Hematopoietic multipotent progenitor cell treated with erythropoietin and hydrocortisone succinate and interleukin-3 and kit ligand, for 6 days (in vitro differentiated cells): ENCODE data around the gene DOK1.
"Not testable (repeated sequence)": the region's sequence is repeated elsewhere in the genome, so short reads cannot be mapped to it uniquely, and the experiment has no call there.

Experiments
- DNase-seq: peaks from one replicate; pipeline ENCODE4 v3.0.0-alpha.2; 2015

Gene DOK1

DNA sequence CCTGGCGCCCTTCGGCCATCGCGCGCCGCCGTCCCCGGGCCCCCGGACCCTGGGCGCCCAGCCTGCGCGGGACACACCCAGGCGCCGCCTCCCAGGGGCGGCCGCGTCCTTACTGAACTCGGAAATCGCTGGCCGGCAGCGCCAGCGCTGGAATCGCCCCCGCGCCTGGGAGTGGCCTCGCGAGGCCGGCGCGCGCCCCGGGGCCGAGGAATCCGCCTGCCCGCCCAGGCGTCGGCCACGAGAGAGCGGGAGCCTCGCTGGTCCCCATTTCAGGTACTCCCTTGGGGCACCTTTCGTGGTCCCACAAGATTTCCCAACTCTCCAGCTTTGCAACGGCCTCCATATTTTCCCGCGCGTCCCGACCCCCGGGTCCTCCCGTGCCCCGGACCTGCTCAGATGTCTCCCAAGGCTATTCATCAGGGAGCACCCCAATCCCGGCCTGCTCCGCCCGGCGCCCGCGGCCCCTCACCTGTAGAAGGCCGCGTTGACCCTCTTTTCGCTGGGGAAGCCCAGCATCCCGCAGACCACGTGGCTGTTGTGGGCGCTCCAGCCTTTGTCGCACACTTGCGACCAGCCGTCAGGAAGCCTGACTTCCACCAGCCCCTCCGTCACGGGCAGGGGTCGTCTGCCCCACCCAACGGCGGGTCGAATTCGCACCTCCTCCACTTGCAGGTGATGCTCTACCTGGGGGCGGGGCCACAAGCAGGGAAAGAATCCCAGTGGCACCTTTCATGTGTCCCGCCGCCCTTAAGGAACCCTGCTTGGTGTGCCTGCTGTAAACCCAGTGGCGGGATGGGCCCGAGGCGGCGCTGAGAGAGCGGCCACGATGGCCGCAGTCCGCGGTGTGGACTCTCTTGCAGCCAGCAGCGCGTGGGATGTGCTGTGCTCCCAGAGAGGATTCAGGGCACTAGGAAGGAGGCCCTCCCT is 5.4 kb upstream of the DOK1 start:
- peak; percentile 74 for DNase-seq

GRCh38 chr2:74550231-74550630 is 4.3 kb upstream of the DOK1 start:
- DNase-seq, result no peak

DNA sequence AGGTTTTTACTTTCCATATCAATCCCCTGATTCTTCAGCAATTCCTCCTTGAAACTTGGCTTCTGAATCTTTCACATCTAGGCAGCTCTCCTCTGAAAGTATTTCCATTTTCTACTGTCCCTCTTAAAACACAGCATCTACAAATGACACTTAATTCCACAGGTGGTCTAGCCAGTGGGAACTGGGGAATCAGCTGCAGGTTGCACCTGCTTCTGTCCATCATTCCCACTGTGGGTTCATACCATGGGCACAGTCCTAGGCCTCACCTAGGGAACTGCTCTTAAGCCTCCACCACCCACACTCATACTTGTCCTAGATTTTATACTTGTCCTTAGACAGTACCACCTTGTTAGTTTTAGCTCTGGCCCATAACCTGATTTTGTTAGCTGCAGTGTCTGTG is 3.0 kb upstream of the DOK1 start:
- no peak for DNase-seq

DNA sequence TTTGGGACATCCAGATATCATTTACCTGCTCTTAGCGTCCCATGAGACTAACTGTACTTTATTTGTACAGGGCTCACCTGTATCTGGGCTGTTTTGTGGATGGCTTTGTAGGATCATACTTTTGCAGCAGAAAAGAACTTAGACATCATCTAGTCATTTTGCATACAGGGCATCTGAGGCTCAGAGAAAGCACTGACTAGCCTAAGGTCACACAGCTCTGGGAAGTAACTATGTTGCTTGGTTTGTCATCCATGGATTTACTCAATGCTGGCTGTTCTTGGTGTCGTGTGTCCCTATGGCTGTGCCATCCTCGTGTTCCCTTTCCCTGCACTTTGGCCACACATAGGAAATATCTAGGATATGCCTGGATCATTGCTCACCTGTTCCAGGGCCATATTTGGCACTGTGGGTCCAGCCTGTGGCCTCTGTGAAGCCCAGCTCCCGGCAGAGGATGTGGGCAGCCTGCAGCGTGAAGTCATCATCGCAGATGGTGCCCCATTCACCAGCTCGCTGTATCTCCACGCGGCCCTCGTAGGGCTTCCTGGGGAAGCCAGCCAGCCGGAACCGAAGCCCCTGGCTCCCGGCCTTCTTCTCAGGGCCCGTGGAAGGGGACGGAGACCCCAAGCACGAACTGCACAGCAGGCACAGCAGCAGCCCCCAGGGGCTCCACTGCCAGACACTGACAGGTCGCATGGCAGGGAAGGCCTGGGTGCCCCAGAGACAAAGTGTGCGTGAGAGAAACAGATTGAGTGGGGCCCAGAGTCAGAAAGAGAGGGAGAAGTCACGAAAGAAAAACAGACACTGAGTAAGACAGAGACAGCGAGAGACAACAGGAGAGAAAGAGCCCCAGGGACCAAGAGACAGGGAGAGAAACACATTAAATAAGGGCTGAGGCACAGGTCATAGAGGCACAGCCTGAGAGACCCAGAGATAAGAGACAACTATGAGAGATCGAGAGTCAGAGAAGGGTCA is 2.3 kb upstream of the DOK1 start:
- no peak for DNase-seq

DNA sequence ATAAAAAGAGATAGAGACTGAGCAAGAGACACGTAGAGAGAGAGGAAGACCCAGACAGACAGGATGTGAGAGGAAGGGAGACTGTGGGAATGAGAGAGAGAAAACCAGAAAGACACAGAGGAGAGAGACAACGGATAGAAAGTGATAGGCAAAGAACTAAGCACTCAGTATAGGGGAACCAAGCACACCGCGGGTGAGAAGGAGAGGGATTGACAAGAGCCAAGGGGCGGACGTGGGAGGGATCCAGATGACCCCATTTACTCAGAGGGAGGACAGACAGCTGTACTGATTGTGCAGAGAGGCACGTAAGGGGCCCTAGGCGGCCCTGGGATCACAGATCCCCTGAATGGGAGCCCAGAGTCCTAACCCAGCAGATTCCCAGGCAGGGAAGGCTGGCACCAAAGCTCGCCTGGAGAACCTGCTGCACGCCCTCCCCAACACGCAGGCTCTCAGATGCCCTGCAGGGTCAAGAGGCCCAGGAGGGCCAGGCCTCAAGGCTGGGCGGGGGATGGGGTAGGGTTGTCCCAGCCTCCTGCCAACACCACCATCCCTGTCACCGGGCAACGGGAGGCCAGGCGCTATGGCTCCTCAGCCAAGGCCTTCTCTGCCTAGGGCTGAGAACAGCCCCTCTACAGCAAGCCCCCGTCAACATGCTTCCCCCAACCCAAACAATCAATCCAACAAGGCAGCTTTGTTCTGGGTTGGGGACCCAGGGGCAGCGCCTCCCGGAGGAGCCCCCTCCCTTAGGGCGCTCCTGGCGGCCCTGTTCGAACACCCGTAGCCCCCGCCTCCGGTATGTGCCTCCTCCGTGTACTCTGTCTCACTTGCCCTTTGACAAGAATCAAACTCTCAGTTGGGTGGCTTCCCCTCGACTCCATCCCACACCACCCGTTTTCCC is 1.4 kb upstream of the DOK1 start:
- peak; percentile 30 for DNase-seq

GRCh38 chr2:74554820-74555531 is 456 bp downstream of the DOK1 start:
- DNase-seq, result peak; percentile 72

- peak; percentile 38 for DNase-seq
These were observed 1.1 kb downstream of the DOK1 start for GRCh38 chr2:74555610-74556103.

GRCh38 chr2:74556159-74556558 is 1.6 kb downstream of the DOK1 start:
- no peak for DNase-seq

DNA sequence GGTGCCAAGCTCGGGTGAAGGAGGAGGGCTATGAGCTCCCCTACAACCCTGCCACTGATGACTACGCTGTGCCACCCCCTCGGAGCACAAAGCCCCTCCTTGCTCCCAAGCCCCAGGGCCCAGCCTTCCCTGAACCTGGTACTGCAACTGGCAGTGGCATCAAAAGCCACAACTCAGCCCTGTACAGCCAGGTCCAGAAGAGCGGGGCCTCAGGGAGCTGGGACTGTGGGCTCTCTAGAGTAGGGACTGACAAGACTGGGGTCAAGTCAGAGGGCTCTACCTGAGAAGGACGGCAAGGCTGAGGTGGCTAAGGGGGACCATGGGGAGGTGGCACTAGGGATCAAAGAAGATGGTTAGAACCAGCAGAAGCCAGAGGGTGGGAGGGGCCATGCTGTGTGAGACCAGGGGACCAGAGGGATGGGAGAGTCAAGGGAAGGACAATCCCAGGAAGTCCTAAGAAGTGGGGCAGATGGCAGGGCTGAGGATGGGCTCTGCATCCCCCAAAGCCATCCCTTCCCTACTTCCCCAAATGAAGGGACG is 2.4 kb downstream of the DOK1 start:
- no peak for DNase-seq

DNA sequence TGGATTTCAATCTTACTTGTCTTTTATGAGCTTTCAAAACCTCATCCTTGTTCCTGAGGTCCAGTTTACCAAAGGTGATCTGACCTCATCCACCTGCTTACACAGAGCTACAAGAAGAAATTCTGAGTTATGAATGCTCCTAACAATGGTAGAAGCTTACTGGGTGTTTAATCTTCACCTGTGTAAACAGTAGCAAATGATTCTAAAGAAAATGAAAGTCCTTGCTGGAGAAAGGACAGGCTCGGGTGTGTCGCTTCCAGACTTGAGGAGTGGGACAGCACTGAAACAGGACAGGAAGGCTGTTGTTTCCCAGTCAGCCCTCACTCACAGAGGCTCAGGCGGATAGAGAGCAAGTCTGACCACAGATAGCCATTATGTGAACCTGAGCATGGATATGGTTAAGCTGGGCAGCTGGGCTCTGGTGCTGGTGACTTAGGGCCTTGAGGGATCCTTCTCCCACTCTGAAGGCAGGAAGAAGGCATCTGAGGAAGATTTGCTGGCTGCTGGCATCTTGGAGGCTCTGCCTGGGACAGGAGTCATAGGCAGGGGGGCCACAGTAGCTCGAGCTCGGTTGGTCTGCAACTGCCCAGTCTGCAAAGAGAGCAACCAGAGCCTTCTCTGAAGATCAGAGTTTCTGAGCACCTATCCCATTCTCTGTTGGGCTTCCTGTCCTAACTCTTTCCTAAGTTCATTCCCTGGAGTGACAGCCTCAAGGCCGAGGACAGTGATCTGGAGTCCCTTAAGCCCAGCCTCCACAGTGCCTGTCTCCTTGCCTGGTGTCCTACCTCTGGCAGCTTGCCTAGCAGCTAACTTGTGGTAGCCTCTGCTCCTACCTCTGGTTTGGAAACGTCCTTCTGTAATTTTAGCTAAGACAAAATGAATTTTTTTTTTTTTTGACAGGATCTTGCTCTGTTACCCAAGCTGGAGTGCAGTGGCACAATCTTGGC is 4.0 kb downstream of the DOK1 start:
- DNase-seq, result peak; percentile 34

DNA sequence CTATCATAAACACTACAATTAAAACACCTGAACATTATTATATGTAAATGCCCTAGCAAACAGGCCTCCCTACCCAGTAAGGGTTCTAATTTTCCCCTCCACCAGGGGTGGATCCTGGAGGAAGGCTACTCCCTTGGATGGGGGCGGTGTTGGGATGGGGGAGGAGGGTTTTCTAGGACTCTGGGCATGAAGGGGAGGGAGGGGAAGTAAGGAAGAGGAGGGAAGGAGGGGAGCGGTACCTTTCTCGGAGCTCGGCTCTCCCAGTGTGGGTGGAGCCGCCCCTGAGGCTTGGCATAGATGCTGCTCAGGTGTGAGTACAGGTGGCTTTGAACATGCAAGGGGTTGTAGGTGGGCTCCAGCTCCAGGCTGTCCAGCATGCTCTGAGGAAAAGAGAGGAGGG is 5.4 kb downstream of the DOK1 start:
- no peak for DNase-seq

- DNase-seq, result no peak
These were observed 6.1 kb downstream of the DOK1 start for GRCh38 chr2:74560591-74560990.

DNA sequence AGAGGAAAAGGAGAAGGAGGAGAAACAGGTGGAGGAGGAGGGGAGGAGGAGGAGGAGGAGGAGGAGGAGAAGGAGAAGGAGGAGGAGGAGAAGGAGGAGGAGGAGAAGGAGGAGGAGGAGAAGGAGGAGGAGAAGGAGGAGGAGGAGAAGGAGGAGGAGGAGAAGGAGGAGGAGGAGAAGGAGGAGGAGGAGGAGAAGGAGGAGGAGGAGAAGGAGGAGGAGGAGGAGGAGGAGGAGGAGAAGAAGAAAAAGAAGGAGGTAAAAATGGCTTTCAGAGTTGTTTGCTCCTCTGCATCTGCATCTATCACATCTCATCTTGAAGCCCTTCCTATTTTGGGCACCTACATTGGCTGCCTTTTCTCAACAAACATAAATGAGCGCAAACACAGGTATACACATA is 6.5 kb downstream of the DOK1 start:
- not testable (repeated sequence) for DNase-seq

- peak; percentile 30 for DNase-seq
These were observed 7.7 kb downstream of the DOK1 start for GRCh38 chr2:74562126-74562775.

DNA sequence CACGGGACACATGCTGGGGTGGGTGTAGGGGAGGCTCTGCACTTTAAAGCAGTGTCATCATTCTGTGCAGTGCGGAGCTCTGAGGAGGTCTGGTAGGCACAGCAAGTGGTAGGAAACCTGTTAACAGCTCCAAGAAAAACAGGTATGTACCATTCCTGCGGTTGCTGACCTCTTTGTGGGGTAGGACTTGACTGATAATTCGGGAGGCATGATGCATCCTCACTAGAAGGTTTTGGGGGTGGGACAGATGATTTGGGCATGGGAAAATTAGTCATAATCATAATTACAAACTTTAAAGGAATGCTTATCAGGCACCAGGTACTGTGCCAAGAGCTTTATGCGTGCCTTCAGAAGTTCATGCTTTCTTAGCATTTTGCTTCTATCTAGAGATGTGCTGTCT is 9.7 kb downstream of the DOK1 start:
- DNase-seq, result no peak

DNA sequence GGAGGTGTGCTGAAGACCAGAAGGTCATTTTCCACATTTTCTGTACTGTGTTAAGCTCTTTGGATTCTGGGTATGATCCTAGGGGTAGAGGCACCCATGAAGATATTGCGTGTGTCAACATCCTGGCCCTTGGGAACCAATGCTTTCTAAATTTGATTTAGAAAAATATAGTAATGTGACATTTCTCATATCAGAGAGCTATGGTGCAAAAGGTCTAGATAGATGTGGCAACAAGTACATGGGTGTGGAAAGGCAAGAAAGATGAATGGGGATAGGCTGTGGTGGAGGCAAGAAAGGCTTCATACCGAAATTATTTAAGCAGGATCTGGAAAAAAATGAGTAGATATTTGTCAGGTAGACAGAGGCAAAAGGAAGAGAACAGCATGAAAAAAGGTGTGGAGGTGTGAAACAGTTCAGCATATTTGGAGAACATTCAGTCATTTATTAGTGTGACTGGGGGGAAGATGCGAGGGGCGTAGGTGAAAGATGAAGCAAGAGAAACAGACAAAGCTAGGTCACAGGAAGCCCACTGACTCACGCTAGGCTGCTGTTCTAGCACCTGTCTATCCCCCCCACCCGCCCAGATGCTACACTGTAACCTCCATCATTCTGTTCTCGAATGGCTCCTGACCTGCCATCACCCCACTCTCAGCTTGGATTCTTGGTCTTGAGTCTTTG is 11.7 kb downstream of the DOK1 start:
- DNase-seq, result no peak

- DNase-seq, result no peak
These were observed 12.2 kb downstream of the DOK1 start for GRCh38 chr2:74566754-74567085.

DNA sequence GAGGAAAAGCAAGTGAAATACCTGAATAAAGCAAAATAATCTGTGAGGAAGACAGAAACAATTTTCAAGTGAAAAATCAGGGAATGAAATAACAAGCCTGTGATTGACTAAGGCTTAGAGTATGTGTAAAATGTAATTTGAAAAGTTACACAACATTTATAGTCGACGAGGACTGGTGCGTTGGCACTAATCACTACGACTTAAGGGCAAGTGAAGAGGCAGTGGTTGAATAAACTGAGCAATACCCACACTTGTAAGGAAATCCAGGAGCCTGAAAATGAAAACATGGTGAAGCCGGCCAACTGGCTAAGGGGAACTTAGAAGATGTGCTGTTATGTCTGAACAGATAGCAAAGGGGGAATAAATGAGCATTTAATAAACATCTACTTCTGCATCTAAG is 13.4 kb downstream of the DOK1 start:
- no peak for DNase-seq

DNA sequence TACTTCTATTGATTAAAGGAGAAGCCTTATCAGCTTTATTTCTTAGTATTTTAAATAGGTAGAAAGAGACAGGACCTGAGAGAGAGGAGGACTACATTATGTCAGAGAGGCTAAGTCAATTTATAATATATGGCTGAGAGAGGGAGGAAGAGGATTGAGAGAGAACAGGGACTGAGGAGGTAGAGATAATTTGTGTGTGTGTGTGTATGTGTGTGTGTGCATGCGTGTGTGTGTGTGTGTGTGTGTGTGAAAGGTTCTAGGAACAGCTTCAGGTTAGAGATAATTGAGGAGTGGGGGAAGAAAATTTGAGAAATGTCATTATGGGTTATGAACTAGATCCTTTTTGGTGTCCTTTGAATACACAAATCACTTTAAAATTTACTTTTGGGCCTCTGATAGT is 15.2 kb downstream of the DOK1 start:
- no peak for DNase-seq
